ENCODE results near the gene TRMT1.

TRMT1 gene

GRCh38 chr19:13094106-13094504 lies 22.4 kb downstream of the TRMT1 start:
- Histone ChIP-seq H3K4me1 (ENCODE audit: insufficient read depth, low read length, severe bottlenecking) (peaks cover 15% of the 10 kb centered on the region), H4K20me1 (ENCODE audit: insufficient read depth, low read length) (no peaks in the 10 kb centered on the region), H3K4me2 (ENCODE audit: low read length) (no peak overlapping the region), H3K27ac (ENCODE audit: low read depth, low read length, poor library complexity, severe bottlenecking) (no peak overlapping the region), H3K27me3 (ENCODE audit: insufficient read depth, low read length) (peaks cover 18% of the 10 kb centered on the region), H3K9ac (ENCODE audit: low read length) (no peak overlapping the region), H3K36me3 (ENCODE audit: insufficient read depth, low read length) (peaks cover 5% of the 10 kb centered on the region; the same call in 1 of the 2 replicates), H3F3A (ENCODE audit: insufficient read depth, low read length) (no peaks in the 10 kb centered on the region), H3K4me3 (ENCODE audit: low read depth, low read length, poor library complexity, severe bottlenecking) (no peak overlapping the region), H2AFZ (ENCODE audit: low read length) (no peak overlapping the region), H3K9me2 (ENCODE audit: low read depth, low read length) (no peaks in the 10 kb centered on the region), H3K9me3 (ENCODE audit: low read length) (no peaks in the 10 kb centered on the region), H3K79me2 (ENCODE audit: insufficient read depth, low read length) (no peaks in the 10 kb centered on the region)
- TF ChIP-seq CTCF (IDR thresholded peaks at IDR 0.05; ENCODE audit: low read length) = no peak

GRCh38 chr19:13093407-13094105 lies 23.0 kb downstream of the TRMT1 start:
- no peak overlapping the region for H3K4me3 ChIP-seq (ENCODE audit: low read depth, low read length, poor library complexity, severe bottlenecking)
- no peak overlapping the region for H3K9ac ChIP-seq (ENCODE audit: low read length)
- no peak for TF ChIP-seq EZH2 (IDR thresholded peaks at IDR 0.05; ENCODE audit: borderline replicate concordance, low read length)
- TF ChIP-seq CTCF (IDR thresholded peaks at IDR 0.05; ENCODE audit: low read length) = peak; percentile 92
- no peak overlapping the region for H3K27ac ChIP-seq (ENCODE audit: low read depth, low read length, poor library complexity, severe bottlenecking)
- peaks cover 18% of the 10 kb centered on the region for H3K27me3 ChIP-seq (ENCODE audit: insufficient read depth, low read length)
- H3K4me1 ChIP-seq (ENCODE audit: insufficient read depth, low read length, severe bottlenecking) = peaks cover 9% of the 10 kb centered on the region
- H2AFZ ChIP-seq (ENCODE audit: low read length) = no peak overlapping the region
- no peaks in the 10 kb centered on the region for H3K9me3 ChIP-seq (ENCODE audit: low read length)
- no peaks in the 10 kb centered on the region for H3K9me2 ChIP-seq (ENCODE audit: low read depth, low read length)
- no peaks in the 10 kb centered on the region for H3K79me2 ChIP-seq (ENCODE audit: insufficient read depth, low read length)
- H3K36me3 ChIP-seq (ENCODE audit: insufficient read depth, low read length) = no peaks in the 10 kb centered on the region
- H4K20me1 ChIP-seq (ENCODE audit: insufficient read depth, low read length) = no peaks in the 10 kb centered on the region
- no peak overlapping the region for H3K4me2 ChIP-seq (ENCODE audit: low read length)
- H3F3A ChIP-seq (ENCODE audit: insufficient read depth, low read length) = no peaks in the 10 kb centered on the region

GRCh38 chr19:13092606-13093235 lies 23.8 kb downstream of the TRMT1 start:
- peaks cover 7% of the 10 kb centered on the region for H3K4me1 ChIP-seq (ENCODE audit: insufficient read depth, low read length, severe bottlenecking)
- no peaks in the 10 kb centered on the region for H3K9me2 ChIP-seq (ENCODE audit: low read depth, low read length)
- no peak for TF ChIP-seq CTCF (IDR thresholded peaks at IDR 0.05; ENCODE audit: low read length)
- TF ChIP-seq EZH2 (IDR thresholded peaks at IDR 0.05; ENCODE audit: borderline replicate concordance, low read length) = no peak

More at GRCh38 chr19:13092606-13093235, 23.8 kb downstream of the TRMT1 start:
- Histone ChIP-seq H3K79me2 (ENCODE audit: insufficient read depth, low read length) (no peaks in the 10 kb centered on the region), H3F3A (ENCODE audit: insufficient read depth, low read length) (no peaks in the 10 kb centered on the region), H3K9ac (ENCODE audit: low read length) (no peak overlapping the region), H4K20me1 (ENCODE audit: insufficient read depth, low read length) (no peaks in the 10 kb centered on the region), H3K27ac (ENCODE audit: low read depth, low read length, poor library complexity, severe bottlenecking) (no peak overlapping the region), H3K4me3 (ENCODE audit: low read depth, low read length, poor library complexity, severe bottlenecking) (no peak overlapping the region), H2AFZ (ENCODE audit: low read length) (no peak overlapping the region), H3K9me3 (ENCODE audit: low read length) (no peaks in the 10 kb centered on the region), H3K27me3 (ENCODE audit: insufficient read depth, low read length) (peaks cover 18% of the 10 kb centered on the region), H3K4me2 (ENCODE audit: low read length) (no peak overlapping the region), H3K36me3 (ENCODE audit: insufficient read depth, low read length) (no peaks in the 10 kb centered on the region)
